Smooth muscle cell (in vitro differentiated cells): ENCODE measurements around the gene RBSN. TPM values are rescaled to one million over a fixed set of nuclear protein-coding genes. Genes with fewer than 3 reads are reported as not detected.

Experiments
- DNase-seq: peaks from one replicate; lab custom pipeline; 2025; ENCODE audit not compliant: unreplicated experiment; lab: John Stamatoyannopoulos, UW
- H2AFZ ChIP-seq: fragments of 200-600 bp; sonication (generic); 2 replicates; pipeline ENCODE4 v1.6.0; 2016; ENCODE audit warnings: antibody characterized with exemption, low read depth, mild to moderate bottlenecking
- H3F3A ChIP-seq: fragments of 200-600 bp; sonication (generic); 2 replicates; pipeline ENCODE4 v1.6.0; 2017; ENCODE audit warnings: antibody characterized with exemption, low read depth
- H3K27ac ChIP-seq: fragments of 200-600 bp; sonication (generic); 2 replicates; pipeline ENCODE4 v1.5.1; 2016; ENCODE audit warnings: low read depth, mild to moderate bottlenecking
- H3K27me3 ChIP-seq: fragments of 200-600 bp; sonication (generic); 2 replicates; pipeline ENCODE4 v1.6.1; 2016; ENCODE audit warnings: low read depth, mild to moderate bottlenecking
- H3K36me3 ChIP-seq: fragments of 200-600 bp; sonication (generic); 2 replicates; pipeline ENCODE4 v1.5.1; 2016; ENCODE audit warnings: low read depth
- H3K4me1 ChIP-seq: fragments of 200-600 bp; sonication (generic); 2 replicates; pipeline ENCODE4 v1.5.1; 2016; ENCODE audit warnings: low read depth
- H3K4me2 ChIP-seq: fragments of 200-600 bp; sonication (generic); 2 replicates; pipeline ENCODE4 v1.6.0; 2016; ENCODE audit warnings: mild to moderate bottlenecking
- H3K4me3 ChIP-seq: fragments of 200-600 bp; sonication (generic); 2 replicates; pipeline ENCODE4 v1.5.1; 2016; ENCODE audit warnings: mild to moderate bottlenecking
- H3K79me2 ChIP-seq: fragments of 200-600 bp; sonication (generic); 2 replicates; pipeline ENCODE4 v1.6.0; 2016; ENCODE audit warnings: low read depth, mild to moderate bottlenecking
- H3K9ac ChIP-seq: fragments of 200-600 bp; sonication (generic); 2 replicates; pipeline ENCODE4 v1.6.0; 2016; ENCODE audit warnings: low read depth
- H3K9me3 ChIP-seq: fragments of 200-600 bp; sonication (generic); replicated peaks from 2 replicates; pipeline ENCODE4 v1.5.1; 2016; ENCODE audit warnings: low read depth
- H4K20me1 ChIP-seq: fragments of 200-600 bp; sonication (generic); 2 replicates; pipeline ENCODE4 v1.6.0; 2016; ENCODE audit warnings: low read depth
- CTCF ChIP-seq: fragments of 200-600 bp; sonication (generic); IDR thresholded peaks from 2 replicates; pipeline ENCODE4 v1.5.1; 2017; ENCODE audit warnings: borderline replicate concordance, mild to moderate bottlenecking, antibody characterized with exemption; ENCODE audit not compliant: insufficient read depth, poor library complexity, severe bottlenecking
- WGBS: methylation state at CpG from one replicate; pipeline ENCODE4 v1.1.7; 2016; ENCODE audit warnings: low lambda C conversion rate; 5-methylcytosine and 5-hydroxymethylcytosine counted together
- polyA plus RNA-seq: library from polyadenylated mRNA; unstranded; fragments of >200 nt; fragmentation: Nextera tagmentation; extraction: Ambion mirVana; gene quantifications from 2 replicates; pipeline ENCODE4 v1.2.1, GENCODE V29; 2016
- total RNA-seq: library from RNA; depleted of rRNA; stranded (reverse); fragments of >200 nt; gene quantifications from 2 replicates; pipeline ENCODE4 v1.2.3, GENCODE V29; 2014

The RBSN gene
- total and polyA plus RNA-seq, 2 experiments from 2014 or later = 18.6 to 19.2 TPM

GRCh38 chr3:15112011-15112410, 13.1 kb upstream of the RBSN start:
- WGBS = 56% methylated on average over 3 of the region's 3 CpGs
- H3K4me2 ChIP-seq = no peak overlapping the region
- H3K9me3 ChIP-seq = no peaks in the 10 kb centered on the region
- H3K27ac ChIP-seq = no peak overlapping the region
- H3F3A ChIP-seq = no peaks in the 10 kb centered on the region
- no peaks in the 10 kb centered on the region for H3K36me3 ChIP-seq
- no peak overlapping the region for H3K4me3 ChIP-seq
- H3K9ac ChIP-seq = no peak overlapping the region
- no peaks in the 10 kb centered on the region for H3K27me3 ChIP-seq
- no peaks in the 10 kb centered on the region for H4K20me1 ChIP-seq
- H3K79me2 ChIP-seq = no peaks in the 10 kb centered on the region
- peaks cover 4% of the 10 kb centered on the region for H3K4me1 ChIP-seq
- DNase-seq = no peak
- no peak overlapping the region for H2AFZ ChIP-seq
- TF ChIP-seq CTCF = no peak

- no peak for DNase-seq
- Histone ChIP-seq H4K20me1 (no peaks in the 10 kb centered on the region), H3K4me2 (no peak overlapping the region), H3F3A (no peaks in the 10 kb centered on the region), H3K27ac (no peak overlapping the region), H3K9me3 (no peaks in the 10 kb centered on the region), H3K36me3 (no peaks in the 10 kb centered on the region), H3K27me3 (no peaks in the 10 kb centered on the region), H3K79me2 (no peaks in the 10 kb centered on the region), H3K4me3 (no peak overlapping the region), H3K4me1 (peaks cover 4% of the 10 kb centered on the region), H3K9ac (no peak overlapping the region), H2AFZ (no peak overlapping the region)
- WGBS = 73% methylated on average over 4 of the region's 4 CpGs
- no peak for TF ChIP-seq CTCF
Measured at GRCh38 chr3:15110206-15110605, 11.3 kb upstream of the RBSN start.

GRCh38 chr3:15108869-15109268, 9.9 kb upstream of the RBSN start:
- 81% methylated on average over 4 of the region's 4 CpGs for WGBS
- Histone ChIP-seq H3K4me2 (no peak overlapping the region), H4K20me1 (no peaks in the 10 kb centered on the region), H3K4me3 (no peak overlapping the region), H3K36me3 (no peaks in the 10 kb centered on the region), H3K79me2 (no peaks in the 10 kb centered on the region), H3K27ac (no peak overlapping the region), H3F3A (no peaks in the 10 kb centered on the region), H3K4me1 (no peaks in the 10 kb centered on the region), H3K27me3 (no peaks in the 10 kb centered on the region), H2AFZ (no peak overlapping the region), H3K9ac (no peak overlapping the region), H3K9me3 (no peaks in the 10 kb centered on the region)
- no peak for DNase-seq
- no peak for TF ChIP-seq CTCF

GRCh38 chr3:15108082-15108545, 9.2 kb upstream of the RBSN start:
- no peaks in the 10 kb centered on the region for H3K27me3 ChIP-seq
- no peaks in the 10 kb centered on the region for H3F3A ChIP-seq
- WGBS = 25% methylated on average over 11 of the region's 11 CpGs
- H3K27ac ChIP-seq = no peak overlapping the region
- no peak overlapping the region for H2AFZ ChIP-seq
- H3K9ac ChIP-seq = no peak overlapping the region
- no peaks in the 10 kb centered on the region for H3K9me3 ChIP-seq
- DNase-seq = peak; percentile 33
- H4K20me1 ChIP-seq = no peaks in the 10 kb centered on the region
- H3K36me3 ChIP-seq = no peaks in the 10 kb centered on the region
- H3K4me1 ChIP-seq = no peaks in the 10 kb centered on the region
- H3K4me2 ChIP-seq = peak overlapping the region; percentile 66
- TF ChIP-seq CTCF = peak; percentile 88
- H3K4me3 ChIP-seq = no peak overlapping the region
- no peaks in the 10 kb centered on the region for H3K79me2 ChIP-seq
